B cell (primary cell): ENCODE results near the gene VPS37C. TPM values are rescaled to one million over a fixed set of nuclear protein-coding genes. Genes with fewer than 3 reads are reported as not detected.

Source experiments
- ATAC-seq: fragments of 200-7000 bp; cut with Tn5 transposase; one replicate; pipeline ENCODE4 v1.10.0; 2021; ENCODE audit warnings: low read depth, mild to moderate bottlenecking, moderate number of reproducible peaks, moderate library complexity
- CTCF ChIA-PET: fragments of 350-600 bp; sonication (Branson Sonifier 250); formaldehyde crosslinking; loops from one replicate; lab custom pipeline; 2021; ENCODE audit warnings: antibody characterized with exemption, inconsistent platforms; lab: Charles Lee
- POLR2A ChIA-PET: fragments of 350-600 bp; sonication (Branson Sonifier 250); formaldehyde crosslinking; loops from one replicate; lab custom pipeline; 2021; ENCODE audit warnings: antibody characterized with exemption; lab: Charles Lee
- DNase-seq: peaks from one replicate; pipeline ENCODE4 v3.0.0; 2013
- H2AFZ ChIP-seq: 2 replicates; pipeline ENCODE4 v1.6.1; 2012; ENCODE audit warnings: mild to moderate bottlenecking, low read depth, low read length; ENCODE audit not compliant: insufficient read depth, poor library complexity, severe bottlenecking
- H3K27ac ChIP-seq, 2 donors: 1 replicate in 1 of 2; 2 replicates in 1 of 2; pipeline ENCODE4 v1.5.1; 2012 to 2013; ENCODE audit warnings: low read length in 2 of 2, mild to moderate bottlenecking in 2 of 2, moderate library complexity in 1 of 2
- H3K27me3 ChIP-seq, 4 experiments: fragments of 200-600 bp in 1 of 4; sonication (generic) in 1 of 4; replicated peaks in 1 of 4; 1 replicate in 2 of 4; 2 replicates in 2 of 4; pipeline versions ENCODE4 v1.6.1 to v1.7.0; 2013 to 2016; ENCODE audit warnings: low read length in 3 of 4, mild to moderate bottlenecking in 2 of 4, mixed read lengths in 1 of 4, moderate library complexity in 1 of 4; ENCODE audit not compliant: insufficient read depth in 4 of 4, control insufficient read depth in 3 of 4; ENCODE audit errors: control extremely low read depth in 1 of 4
- H3K36me3 ChIP-seq, 2 experiments: replicated peaks in 1 of 2; 1 replicate in 1 of 2; 2 replicates in 1 of 2; pipeline versions ENCODE4 v1.6.1 to v1.7.1; 2013; ENCODE audit warnings: low read length in 1 of 2; ENCODE audit not compliant: insufficient read depth in 2 of 2, control insufficient read depth in 1 of 2; ENCODE audit errors: control extremely low read depth in 1 of 2, extremely low read depth in 1 of 2
- H3K4me1 ChIP-seq, 2 donors: fragments of 200-600 bp in 1 of 2; sonication (generic) in 1 of 2; 1 replicate in 1 of 2; 2 replicates in 1 of 2; pipeline versions ENCODE4 v1.5.1 to v1.6.1; 2013 to 2017; ENCODE audit warnings: low read length in 2 of 2; ENCODE audit not compliant: control insufficient read depth in 2 of 2, insufficient read depth in 2 of 2
- H3K4me2 ChIP-seq: replicated peaks from 2 replicates; pipeline ENCODE3; 2012; ENCODE audit warnings: mild to moderate bottlenecking, low read depth, low read length; ENCODE audit not compliant: poor library complexity, severe bottlenecking
- H3K4me3 ChIP-seq, 5 experiments: fragments of 200-600 bp in 1 of 5; sonication (generic) in 1 of 5; 1 replicate in 3 of 5; 2 replicates in 2 of 5; pipeline versions ENCODE4 v1.5.1 to v1.7.0; 2011 to 2016; ENCODE audit warnings: low read length in 4 of 5, mild to moderate bottlenecking in 4 of 5, low read depth in 2 of 5, control low read depth in 1 of 5, moderate library complexity in 1 of 5; ENCODE audit not compliant: insufficient read depth in 1 of 5; ENCODE audit errors: control extremely low read depth in 1 of 5, extremely low read depth in 1 of 5
- H3K79me2 ChIP-seq: fragments of 200-600 bp; sonication (generic); one replicate; pipeline ENCODE4 v1.6.0; 2016; ENCODE audit warnings: low read length; ENCODE audit not compliant: control insufficient read depth, insufficient read depth
- H3K9ac ChIP-seq: fragments of 200-600 bp; sonication (generic); 2 replicates; pipeline ENCODE4 v1.6.1; 2017; ENCODE audit warnings: mild to moderate bottlenecking, low read length, moderate library complexity
- H3K9me3 ChIP-seq, 3 donors: one replicate each; pipeline versions ENCODE4 v1.6.1 to v1.7.1; 2013; ENCODE audit warnings: low read length in 2 of 3; ENCODE audit not compliant: control insufficient read depth in 2 of 3, insufficient read depth in 1 of 3; ENCODE audit errors: control extremely low read depth in 1 of 3
- H4K20me1 ChIP-seq: 2 replicates; pipeline ENCODE4 v1.6.0; 2012; ENCODE audit warnings: mild to moderate bottlenecking, low read length; ENCODE audit not compliant: insufficient read depth, control insufficient read depth, poor library complexity, severe bottlenecking
- H3K27ac Mint-ChIP-seq: one replicate; pipeline ENCODE4 v1.8.0; 2021; ENCODE audit warnings: mixed read lengths
- H3K27me3 Mint-ChIP-seq: one replicate; pipeline ENCODE4 v1.8.0; 2021; ENCODE audit warnings: mixed read lengths
- H3K4me1 Mint-ChIP-seq: one replicate; pipeline ENCODE4 v1.8.0; 2021; ENCODE audit warnings: mixed read lengths
- H3K4me3 Mint-ChIP-seq: one replicate; pipeline ENCODE4 v1.8.0; 2021; ENCODE audit warnings: mixed read lengths
- H3K9me3 Mint-ChIP-seq: one replicate; pipeline ENCODE4 v1.8.0; 2022; ENCODE audit warnings: mixed read lengths; ENCODE audit not compliant: insufficient read depth
- EZH2 ChIP-seq: IDR thresholded peaks from 2 replicates; pipeline ENCODE4 v1.6.1; 2012; ENCODE audit warnings: borderline replicate concordance, low read depth, mild to moderate bottlenecking, moderate library complexity, low read length; ENCODE audit not compliant: insufficient read depth, poor library complexity, severe bottlenecking
- WGBS: methylation state at CpG from one replicate; pipeline ENCODE4 v1.1.5; 2013; ENCODE audit warnings: missing lambda C conversion rate; ENCODE audit not compliant: insufficient coverage; 5-methylcytosine and 5-hydroxymethylcytosine counted together
- intact Hi-C: fragments of 100-400 bp; cut with micrococcal nuclease; formaldehyde crosslinking; loops from one replicate; pipeline ENCODE4 v1.10.0; 2022
- polyA plus RNA-seq: library from polyadenylated mRNA; depleted of rRNA; stranded (reverse); fragments of >200 nt; gene quantifications from 2 replicates; pipeline ENCODE4 v1.2.3, GENCODE V29; 2012
- total RNA-seq, 2 donors: library from RNA; stranded (reverse); fragments of 120-200 nt in 1 of 2; gene quantifications; 1 replicate in 1 of 2; 2 replicates in 1 of 2; pipeline versions ENCODE4 v1.2.3 to v1.2.4, GENCODE V29; 2013 to 2022
- TF ChIP-seq, protein P1 (sequence below): fragments of 200-600 bp; IDR thresholded peaks from one replicate; pipeline ENCODE4 v1.8.0; 2022; ENCODE audit warnings: antibody characterized with exemption, mild to moderate bottlenecking

Gene VPS37C
- total and polyA plus RNA-seq, 2 donors (not counting 1 experiment from before 2014, with no cell fraction given), result 6.4 to 20.1 TPM

DNA sequence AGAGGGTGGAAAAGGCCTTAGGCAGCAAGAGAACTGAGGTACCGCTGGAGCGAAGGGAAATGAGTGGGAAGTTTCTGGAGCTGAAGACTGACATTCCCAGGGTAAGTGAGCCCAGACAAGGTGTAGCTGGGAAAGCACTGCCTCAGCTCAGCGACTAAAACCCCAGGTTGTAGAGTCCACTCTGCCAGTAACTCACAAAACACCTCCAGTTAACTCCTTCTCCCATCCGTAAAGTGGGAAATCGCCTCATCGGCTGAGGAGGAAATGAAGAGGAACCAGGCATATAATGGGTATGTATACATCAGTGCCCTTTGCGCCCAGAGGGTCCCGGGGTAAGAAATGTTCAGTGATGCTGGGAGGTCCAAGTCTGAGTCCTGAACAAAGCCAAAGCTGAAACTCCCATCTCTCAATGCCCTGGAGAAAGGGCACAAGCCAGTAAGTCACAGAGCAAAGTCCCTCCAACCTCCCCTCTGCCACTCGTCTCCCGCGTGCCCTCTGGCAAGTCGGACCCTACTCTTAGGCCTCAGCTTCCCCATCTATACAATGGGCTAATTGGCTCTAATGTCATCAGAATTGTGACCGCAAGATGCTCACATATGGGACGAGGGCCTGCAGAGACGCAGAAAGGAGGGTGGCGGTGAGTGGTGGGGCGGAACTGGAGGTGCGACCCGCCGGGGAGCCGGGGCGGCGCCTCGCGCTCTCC, 588 bp downstream of the VPS37C start:
- 13% methylated on average over 15 of the region's 25 CpGs for WGBS
- peaks cover 2% of the 10 kb centered on the region for H3K9me3 Mint-ChIP-seq
- Histone ChIP-seq H3K4me2 (peak overlapping the region; percentile 78), H3K36me3 (peaks cover 0 to 3% of the 10 kb centered on the region in 2 experiments), H3K4me3 (peak overlapping the region; percentile 32 to 68 (median 60)), H2AFZ (peak overlapping the region; percentile 64), H3K27me3 (no peaks in the 10 kb centered on the region), H3K4me1 (peaks cover 42 to 50% of the 10 kb centered on the region in 2 donors), H3K27ac (peak overlapping the region; percentile 94 to 95), H3K79me2 (peaks cover 17% of the 10 kb centered on the region), H3K9me3 (no peaks in the 10 kb centered on the region), H3K9ac (peak overlapping the region; percentile 69), H4K20me1 (no peaks in the 10 kb centered on the region)
- H3K27ac Mint-ChIP-seq, result peak overlapping the region; percentile 96
- ATAC-seq (no peak), DNase-seq (no peak)
- CTCF ChIA-PET, result interaction anchor here (1.2 to 1.6 kb wide), 7 partner anchors 11 to 329 kb away, joined by 3 to 7 read pairs (median 4); partner anchors contain the start of gene TMEM109
- peak overlapping the region; percentile 91 for H3K4me3 Mint-ChIP-seq
- TF ChIP-seq, protein P1, sequence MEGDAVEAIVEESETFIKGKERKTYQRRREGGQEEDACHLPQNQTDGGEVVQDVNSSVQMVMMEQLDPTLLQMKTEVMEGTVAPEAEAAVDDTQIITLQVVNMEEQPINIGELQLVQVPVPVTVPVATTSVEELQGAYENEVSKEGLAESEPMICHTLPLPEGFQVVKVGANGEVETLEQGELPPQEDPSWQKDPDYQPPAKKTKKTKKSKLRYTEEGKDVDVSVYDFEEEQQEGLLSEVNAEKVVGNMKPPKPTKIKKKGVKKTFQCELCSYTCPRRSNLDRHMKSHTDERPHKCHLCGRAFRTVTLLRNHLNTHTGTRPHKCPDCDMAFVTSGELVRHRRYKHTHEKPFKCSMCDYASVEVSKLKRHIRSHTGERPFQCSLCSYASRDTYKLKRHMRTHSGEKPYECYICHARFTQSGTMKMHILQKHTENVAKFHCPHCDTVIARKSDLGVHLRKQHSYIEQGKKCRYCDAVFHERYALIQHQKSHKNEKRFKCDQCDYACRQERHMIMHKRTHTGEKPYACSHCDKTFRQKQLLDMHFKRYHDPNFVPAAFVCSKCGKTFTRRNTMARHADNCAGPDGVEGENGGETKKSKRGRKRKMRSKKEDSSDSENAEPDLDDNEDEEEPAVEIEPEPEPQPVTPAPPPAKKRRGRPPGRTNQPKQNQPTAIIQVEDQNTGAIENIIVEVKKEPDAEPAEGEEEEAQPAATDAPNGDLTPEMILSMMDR, result no peak
- no peak for TF ChIP-seq EZH2
- POLR2A ChIA-PET, result interaction anchor here (0.6 to 1.8 kb wide), 3 partner anchors 21 to 247 kb away, joined by 4 to 5 read pairs (median 5); partner anchors contain the start of gene TMEM109
- H3K4me1 Mint-ChIP-seq, result peaks cover 57% of the 10 kb centered on the region
- intact Hi-C loops, result loop anchor here (1.0 to 10.0 kb wide), 6 partner anchors 90 to 318 kb away; partner anchors contain the start of genes CCDC86, DDB1, PRPF19 and SDHAF2
- H3K27me3 Mint-ChIP-seq, result no peaks in the 10 kb centered on the region
